ENCODE measurements around the gene ADAT3.
A peak's percentile ranks its signal among the peaks of the same experiment; 100 is the strongest.

DNA sequence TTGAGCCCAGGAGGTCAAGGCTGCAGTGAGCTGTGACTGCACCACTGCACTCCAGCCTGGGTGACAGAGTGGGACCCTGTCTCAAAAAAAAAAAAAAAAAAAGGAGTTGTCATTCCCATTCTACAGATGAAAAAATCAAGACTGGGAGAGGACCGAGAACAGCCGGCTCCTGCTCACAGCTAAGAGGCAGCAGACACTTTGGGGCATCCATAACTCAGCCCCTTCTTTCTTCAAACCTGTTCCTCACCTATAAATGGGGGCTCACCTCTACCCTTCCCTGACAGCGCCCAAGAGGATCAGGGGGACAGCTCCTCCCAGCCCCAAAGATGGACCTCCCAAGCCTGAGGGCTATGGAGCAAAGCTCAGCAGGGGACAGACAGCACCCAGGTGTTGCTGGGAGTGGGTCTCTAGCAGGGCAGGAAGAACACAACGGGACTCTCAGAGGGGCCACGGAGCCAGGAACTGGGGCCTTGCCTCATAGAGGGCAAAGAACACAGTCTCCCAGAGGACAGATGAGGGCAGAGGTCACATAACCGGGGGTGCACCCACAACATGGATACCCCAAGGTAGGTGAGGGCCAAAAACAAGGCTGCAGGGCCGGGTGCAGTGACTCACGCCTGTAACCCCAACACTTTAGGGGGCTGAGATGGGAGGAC lies 38.4 kb upstream of the ADAT3 start:
- TF ChIP-seq, protein P1, sequence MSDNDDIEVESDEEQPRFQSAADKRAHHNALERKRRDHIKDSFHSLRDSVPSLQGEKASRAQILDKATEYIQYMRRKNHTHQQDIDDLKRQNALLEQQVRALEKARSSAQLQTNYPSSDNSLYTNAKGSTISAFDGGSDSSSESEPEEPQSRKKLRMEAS (IDR thresholded peaks at IDR 0.05) = no peak
- TF ChIP-seq, protein P2, sequence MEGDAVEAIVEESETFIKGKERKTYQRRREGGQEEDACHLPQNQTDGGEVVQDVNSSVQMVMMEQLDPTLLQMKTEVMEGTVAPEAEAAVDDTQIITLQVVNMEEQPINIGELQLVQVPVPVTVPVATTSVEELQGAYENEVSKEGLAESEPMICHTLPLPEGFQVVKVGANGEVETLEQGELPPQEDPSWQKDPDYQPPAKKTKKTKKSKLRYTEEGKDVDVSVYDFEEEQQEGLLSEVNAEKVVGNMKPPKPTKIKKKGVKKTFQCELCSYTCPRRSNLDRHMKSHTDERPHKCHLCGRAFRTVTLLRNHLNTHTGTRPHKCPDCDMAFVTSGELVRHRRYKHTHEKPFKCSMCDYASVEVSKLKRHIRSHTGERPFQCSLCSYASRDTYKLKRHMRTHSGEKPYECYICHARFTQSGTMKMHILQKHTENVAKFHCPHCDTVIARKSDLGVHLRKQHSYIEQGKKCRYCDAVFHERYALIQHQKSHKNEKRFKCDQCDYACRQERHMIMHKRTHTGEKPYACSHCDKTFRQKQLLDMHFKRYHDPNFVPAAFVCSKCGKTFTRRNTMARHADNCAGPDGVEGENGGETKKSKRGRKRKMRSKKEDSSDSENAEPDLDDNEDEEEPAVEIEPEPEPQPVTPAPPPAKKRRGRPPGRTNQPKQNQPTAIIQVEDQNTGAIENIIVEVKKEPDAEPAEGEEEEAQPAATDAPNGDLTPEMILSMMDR (IDR thresholded peaks at IDR 0.05; ENCODE audit: low read depth, low read length, missing input control) = no peak
- TF ChIP-seq TAF1 (conservative IDR thresholded peaks at IDR 0.05) (no peak), GABPA (IDR thresholded peaks at IDR 0.05 in 1 of 2, conservative IDR thresholded peaks at IDR 0.05 in 1 of 2) (no peak), SP1 (IDR thresholded peaks at IDR 0.05) (no peak), JUND (IDR thresholded peaks at IDR 0.05) (no peak), RXRA (IDR thresholded peaks at IDR 0.05) (peak in 1 of 2 donors; percentile 42), RAD21 (IDR thresholded peaks at IDR 0.05) (no peak), YY1 (IDR thresholded peaks at IDR 0.05) (no peak)
- TF ChIP-seq, protein P3, sequence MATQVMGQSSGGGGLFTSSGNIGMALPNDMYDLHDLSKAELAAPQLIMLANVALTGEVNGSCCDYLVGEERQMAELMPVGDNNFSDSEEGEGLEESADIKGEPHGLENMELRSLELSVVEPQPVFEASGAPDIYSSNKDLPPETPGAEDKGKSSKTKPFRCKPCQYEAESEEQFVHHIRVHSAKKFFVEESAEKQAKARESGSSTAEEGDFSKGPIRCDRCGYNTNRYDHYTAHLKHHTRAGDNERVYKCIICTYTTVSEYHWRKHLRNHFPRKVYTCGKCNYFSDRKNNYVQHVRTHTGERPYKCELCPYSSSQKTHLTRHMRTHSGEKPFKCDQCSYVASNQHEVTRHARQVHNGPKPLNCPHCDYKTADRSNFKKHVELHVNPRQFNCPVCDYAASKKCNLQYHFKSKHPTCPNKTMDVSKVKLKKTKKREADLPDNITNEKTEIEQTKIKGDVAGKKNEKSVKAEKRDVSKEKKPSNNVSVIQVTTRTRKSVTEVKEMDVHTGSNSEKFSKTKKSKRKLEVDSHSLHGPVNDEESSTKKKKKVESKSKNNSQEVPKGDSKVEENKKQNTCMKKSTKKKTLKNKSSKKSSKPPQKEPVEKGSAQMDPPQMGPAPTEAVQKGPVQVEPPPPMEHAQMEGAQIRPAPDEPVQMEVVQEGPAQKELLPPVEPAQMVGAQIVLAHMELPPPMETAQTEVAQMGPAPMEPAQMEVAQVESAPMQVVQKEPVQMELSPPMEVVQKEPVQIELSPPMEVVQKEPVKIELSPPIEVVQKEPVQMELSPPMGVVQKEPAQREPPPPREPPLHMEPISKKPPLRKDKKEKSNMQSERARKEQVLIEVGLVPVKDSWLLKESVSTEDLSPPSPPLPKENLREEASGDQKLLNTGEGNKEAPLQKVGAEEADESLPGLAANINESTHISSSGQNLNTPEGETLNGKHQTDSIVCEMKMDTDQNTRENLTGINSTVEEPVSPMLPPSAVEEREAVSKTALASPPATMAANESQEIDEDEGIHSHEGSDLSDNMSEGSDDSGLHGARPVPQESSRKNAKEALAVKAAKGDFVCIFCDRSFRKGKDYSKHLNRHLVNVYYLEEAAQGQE (IDR thresholded peaks at IDR 0.05) = no peak
- TF ChIP-seq, protein P4, sequence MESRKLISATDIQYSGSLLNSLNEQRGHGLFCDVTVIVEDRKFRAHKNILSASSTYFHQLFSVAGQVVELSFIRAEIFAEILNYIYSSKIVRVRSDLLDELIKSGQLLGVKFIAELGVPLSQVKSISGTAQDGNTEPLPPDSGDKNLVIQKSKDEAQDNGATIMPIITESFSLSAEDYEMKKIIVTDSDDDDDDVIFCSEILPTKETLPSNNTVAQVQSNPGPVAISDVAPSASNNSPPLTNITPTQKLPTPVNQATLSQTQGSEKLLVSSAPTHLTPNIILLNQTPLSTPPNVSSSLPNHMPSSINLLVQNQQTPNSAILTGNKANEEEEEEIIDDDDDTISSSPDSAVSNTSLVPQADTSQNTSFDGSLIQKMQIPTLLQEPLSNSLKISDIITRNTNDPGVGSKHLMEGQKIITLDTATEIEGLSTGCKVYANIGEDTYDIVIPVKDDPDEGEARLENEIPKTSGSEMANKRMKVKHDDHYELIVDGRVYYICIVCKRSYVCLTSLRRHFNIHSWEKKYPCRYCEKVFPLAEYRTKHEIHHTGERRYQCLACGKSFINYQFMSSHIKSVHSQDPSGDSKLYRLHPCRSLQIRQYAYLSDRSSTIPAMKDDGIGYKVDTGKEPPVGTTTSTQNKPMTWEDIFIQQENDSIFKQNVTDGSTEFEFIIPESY (IDR thresholded peaks at IDR 0.05) = no peak
